Upper lobe of right lung (tissue), 1 donor: ENCODE results near the gene SNTG2. TPM values are rescaled to one million over a fixed set of nuclear protein-coding genes. Genes with fewer than 3 reads are reported as not detected.

Experiments
- ATAC-seq: fragments of 200-7000 bp; cut with Tn5 transposase; one replicate; pipeline ENCODE4 v1.9.1; 2020; ENCODE audit warnings: mild to moderate bottlenecking, moderate library complexity
- DNase-seq: peaks from one replicate; pipeline ENCODE4 v3.0.0-alpha.2; 2020
- H3K27ac ChIP-seq: fragments of 200-600 bp; one replicate; pipeline ENCODE4 v1.8.0; 2022
- H3K27me3 ChIP-seq: fragments of 200-600 bp; one replicate; pipeline ENCODE4 v1.8.0; 2022; ENCODE audit warnings: mild to moderate bottlenecking
- H3K36me3 ChIP-seq: fragments of 200-600 bp; one replicate; pipeline ENCODE4 v1.8.0; 2022
- H3K4me1 ChIP-seq: fragments of 200-600 bp; one replicate; pipeline ENCODE4 v1.8.0; 2022
- H3K4me3 ChIP-seq: fragments of 200-600 bp; one replicate; pipeline ENCODE4 v1.8.0; 2022; ENCODE audit warnings: mild to moderate bottlenecking
- H3K9me3 ChIP-seq: fragments of 200-600 bp; one replicate; pipeline ENCODE4 v1.8.0; 2022
- CTCF ChIP-seq: fragments of 200-600 bp; IDR thresholded peaks from one replicate; pipeline ENCODE4 v1.8.0; 2022; ENCODE audit warnings: antibody characterized with exemption
- intact Hi-C: fragments of 100-400 bp; cut with DNase I; formaldehyde crosslinking; loops from one replicate; pipeline ENCODE4 v1.11.0; 2022
- total RNA-seq: library from RNA; stranded (reverse); fragmentation: NEBNext Ultra II Directional; extraction: Animal tissue kit (Norgen Biotek cat#: 25700); gene quantifications from one replicate; pipeline ENCODE4 v1.2.1, GENCODE V29; 2021
- donor health status: DM: no; HTN: yes; CAD: no; lungs with severe emphysema.

SNTG2 gene
- total RNA-seq, 1 donor from 2014 or later, result 3.6 TPM

GRCh38 chr2:1053786-1054185, 103.1 kb downstream of the SNTG2 start:
- DNase-seq (no peak), ATAC-seq (no peak)
- TF ChIP-seq CTCF, result no peak
- Histone ChIP-seq H3K36me3 (no peaks in the 10 kb centered on the region), H3K4me3 (no peak overlapping the region), H3K27ac (no peak overlapping the region), H3K4me1 (no peaks in the 10 kb centered on the region), H3K9me3 (no peaks in the 10 kb centered on the region), H3K27me3 (peaks cover 5% of the 10 kb centered on the region)
- intact Hi-C loops, result no loop called here

GRCh38 chr2:1054399-1054798, 103.8 kb downstream of the SNTG2 start:
- Histone ChIP-seq H3K9me3 (no peaks in the 10 kb centered on the region), H3K27ac (no peak overlapping the region), H3K4me1 (no peaks in the 10 kb centered on the region), H3K36me3 (no peaks in the 10 kb centered on the region), H3K27me3 (peaks cover 5% of the 10 kb centered on the region), H3K4me3 (no peak overlapping the region)
- TF ChIP-seq CTCF, result no peak
- intact Hi-C loops, result no loop called here
- ATAC-seq (no peak), DNase-seq (no peak)

GRCh38 chr2:1055014-1055595, 104.5 kb downstream of the SNTG2 start:
- TF ChIP-seq CTCF, result no peak
- Histone ChIP-seq H3K27me3 (peaks cover 5% of the 10 kb centered on the region), H3K4me3 (no peak overlapping the region), H3K27ac (no peak overlapping the region), H3K36me3 (no peaks in the 10 kb centered on the region), H3K4me1 (no peaks in the 10 kb centered on the region), H3K9me3 (no peaks in the 10 kb centered on the region)
- DNase-seq, result no peak
- intact Hi-C loops, result no loop called here
- ATAC-seq, result no peak

- Histone ChIP-seq H3K36me3 (no peaks in the 10 kb centered on the region), H3K27ac (no peak overlapping the region), H3K9me3 (no peaks in the 10 kb centered on the region), H3K4me1 (no peaks in the 10 kb centered on the region), H3K27me3 (peaks cover under 1% of the 10 kb centered on the region), H3K4me3 (no peak overlapping the region)
- TF ChIP-seq CTCF, result no peak
- no peak for ATAC-seq
- DNase-seq, result no peak
- intact Hi-C loops, result no loop called here
Observed at GRCh38 chr2:1060372-1060771, 109.7 kb downstream of the SNTG2 start.

- Histone ChIP-seq H3K4me3 (no peak overlapping the region), H3K9me3 (no peaks in the 10 kb centered on the region), H3K36me3 (no peaks in the 10 kb centered on the region), H3K27me3 (no peaks in the 10 kb centered on the region), H3K27ac (no peak overlapping the region), H3K4me1 (no peaks in the 10 kb centered on the region)
- intact Hi-C loops, result no loop called here
- TF ChIP-seq CTCF, result no peak
- ATAC-seq, result no peak
- no peak for DNase-seq
Observed at GRCh38 chr2:1060987-1061386, 110.3 kb downstream of the SNTG2 start.

- Histone ChIP-seq H3K36me3 (no peaks in the 10 kb centered on the region), H3K9me3 (no peaks in the 10 kb centered on the region), H3K4me3 (no peak overlapping the region), H3K27me3 (no peaks in the 10 kb centered on the region), H3K27ac (no peak overlapping the region), H3K4me1 (no peaks in the 10 kb centered on the region)
- DNase-seq (no peak), ATAC-seq (no peak)
- intact Hi-C loops, result no loop called here
- TF ChIP-seq CTCF, result no peak
Observed at GRCh38 chr2:1068241-1068640, 117.6 kb downstream of the SNTG2 start.
